ENCODE results near the gene CEMIP2.

Gene CEMIP2

GRCh38 chr9:71683598-71684235 is 84.6 kb downstream of the CEMIP2 start:
- in situ Hi-C loops (cut with MboI; ENCODE audit: low sequenced_read_pairs, unreplicated experiment), result no loop called here
- DNase-seq (ENCODE audit: low spot score), result no peak
- TF ChIP-seq CTCF (IDR thresholded peaks at IDR 0.05; ENCODE audit: borderline replicate concordance, control extremely low read depth, extremely low read depth, insufficient read depth, missing control alignments), result no peak

- no peak for DNase-seq (ENCODE audit: low spot score)
- in situ Hi-C loops (cut with MboI; ENCODE audit: low sequenced_read_pairs, unreplicated experiment), result no loop called here
- no peak for TF ChIP-seq CTCF (IDR thresholded peaks at IDR 0.05; ENCODE audit: borderline replicate concordance, control extremely low read depth, extremely low read depth, insufficient read depth, missing control alignments)
Measured at GRCh38 chr9:71681708-71682272, 86.5 kb downstream of the CEMIP2 start.

- DNase-seq (ENCODE audit: low spot score), result no peak
- in situ Hi-C loops (cut with MboI; ENCODE audit: low sequenced_read_pairs, unreplicated experiment), result no loop called here
- no peak for TF ChIP-seq CTCF (IDR thresholded peaks at IDR 0.05; ENCODE audit: borderline replicate concordance, control extremely low read depth, extremely low read depth, insufficient read depth, missing control alignments)
Measured at GRCh38 chr9:71681104-71681707, 87.1 kb downstream of the CEMIP2 start.

- DNase-seq (ENCODE audit: low spot score), result no peak
- in situ Hi-C loops (cut with MboI; ENCODE audit: low sequenced_read_pairs, unreplicated experiment), result no loop called here
- TF ChIP-seq CTCF (IDR thresholded peaks at IDR 0.05; ENCODE audit: borderline replicate concordance, control extremely low read depth, extremely low read depth, insufficient read depth, missing control alignments), result no peak
Measured at GRCh38 chr9:71680189-71680980, 87.9 kb downstream of the CEMIP2 start.

GRCh38 chr9:71678999-71679398 is 89.3 kb downstream of the CEMIP2 start:
- DNase-seq (ENCODE audit: low spot score), result no peak
- TF ChIP-seq CTCF (IDR thresholded peaks at IDR 0.05; ENCODE audit: borderline replicate concordance, control extremely low read depth, extremely low read depth, insufficient read depth, missing control alignments), result no peak
- in situ Hi-C loops (cut with MboI; ENCODE audit: low sequenced_read_pairs, unreplicated experiment), result no loop called here

GRCh38 chr9:71677209-71677608 is 91.1 kb downstream of the CEMIP2 start:
- in situ Hi-C loops (cut with MboI; ENCODE audit: low sequenced_read_pairs, unreplicated experiment), result no loop called here
- TF ChIP-seq CTCF (IDR thresholded peaks at IDR 0.05; ENCODE audit: borderline replicate concordance, control extremely low read depth, extremely low read depth, insufficient read depth, missing control alignments), result no peak
- no peak for DNase-seq (ENCODE audit: low spot score)
